CD4-positive, alpha-beta T cell treated with Interleukin-15 for 1 hour (primary cell): ENCODE data around the gene PACS1.

Experiments
- DNase-seq: peaks from one replicate; pipeline ENCODE4 v3.0.0-alpha.2; 2020

The PACS1 gene

DNA sequence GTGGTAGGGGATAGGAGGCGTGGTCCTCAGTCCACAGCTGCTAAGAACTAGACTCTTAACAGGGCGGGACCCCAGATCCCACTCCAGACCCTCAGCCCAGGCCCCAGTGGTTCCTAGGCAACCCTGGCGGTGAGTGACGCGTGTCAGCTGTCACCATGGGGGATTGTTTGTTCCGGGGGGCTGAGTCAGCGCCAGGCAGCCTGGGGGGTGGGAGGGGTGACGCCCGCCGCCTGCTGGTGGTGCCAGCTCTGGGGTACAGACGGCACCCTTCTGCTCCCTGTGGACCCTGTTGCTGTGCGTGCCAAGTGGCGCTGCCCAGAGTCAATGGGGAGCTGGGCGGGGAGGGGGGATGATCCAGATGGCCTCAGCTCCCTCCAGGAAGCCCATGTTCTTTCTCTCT is 210.4 kb downstream of the PACS1 start:
- DNase-seq, result no peak

DNA sequence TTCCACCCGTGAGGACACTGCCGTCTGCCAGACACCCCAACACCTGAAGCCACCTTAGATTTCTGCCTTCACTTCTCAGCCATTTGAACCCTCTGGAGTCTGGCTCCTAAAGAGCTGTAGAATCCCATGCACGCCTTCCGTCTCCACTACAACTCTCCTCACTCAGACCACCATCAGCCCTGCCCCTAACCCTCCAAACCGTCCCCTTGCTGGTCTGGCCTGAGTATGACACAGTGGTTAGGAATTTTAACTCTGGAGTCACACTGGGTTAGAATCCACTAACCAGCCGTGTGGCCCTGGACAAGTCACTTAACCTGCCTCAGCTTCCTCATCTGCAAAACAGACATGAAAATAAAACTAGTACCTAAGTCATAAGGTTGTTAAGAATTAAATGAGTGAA is 210.9 kb downstream of the PACS1 start:
- DNase-seq, result no peak

GRCh38 chr11:66281776-66282467 is 211.8 kb downstream of the PACS1 start:
- no peak for DNase-seq

DNA sequence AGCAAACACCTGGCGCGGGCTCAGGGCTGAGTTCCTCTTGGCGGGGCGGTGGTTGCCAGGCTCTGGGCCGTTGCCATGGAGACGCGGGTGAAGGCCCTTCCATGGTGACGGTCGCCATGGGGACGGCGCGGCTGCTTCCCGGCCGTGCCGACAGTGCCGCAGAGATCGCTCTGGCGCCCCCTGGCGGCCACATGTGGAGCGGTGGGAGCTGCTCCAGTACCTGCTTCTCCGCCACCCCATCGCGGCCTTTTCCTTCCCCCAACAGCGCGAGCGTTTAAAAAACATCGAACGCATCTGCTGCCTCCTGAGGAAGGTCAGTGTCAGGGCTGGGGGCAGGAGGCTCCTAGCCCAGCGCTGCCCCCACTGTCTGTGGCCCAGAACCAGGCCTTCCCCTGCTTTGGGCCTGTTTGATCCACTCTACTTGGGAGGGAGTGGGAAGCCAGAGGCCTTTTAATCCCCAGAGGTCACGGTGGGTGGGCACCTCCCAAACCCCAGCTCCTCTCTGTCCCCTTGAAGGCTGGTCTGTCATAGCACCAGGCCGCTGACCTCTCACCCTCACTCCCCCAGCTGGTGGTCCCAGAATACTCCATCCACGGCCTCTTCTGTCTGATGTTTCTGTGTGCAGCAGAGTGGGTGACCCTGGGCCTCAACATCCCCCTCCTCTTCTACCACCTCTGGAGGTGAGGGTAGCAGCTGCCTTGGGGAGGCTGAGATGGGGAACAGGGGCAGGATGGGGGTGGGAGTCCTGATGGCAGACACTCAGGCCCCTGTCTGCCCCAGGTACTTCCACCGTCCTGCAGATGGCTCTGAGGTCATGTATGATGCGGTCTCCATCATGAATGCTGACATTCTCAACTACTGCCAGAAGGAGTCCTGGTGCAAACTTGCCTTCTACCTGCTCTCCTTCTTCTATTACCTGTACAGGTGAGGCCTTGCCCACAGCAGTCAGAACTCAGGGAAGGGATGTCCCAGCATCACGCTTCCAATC is 212.7 kb downstream of the PACS1 start:
- peak; percentile 100 for DNase-seq

DNA sequence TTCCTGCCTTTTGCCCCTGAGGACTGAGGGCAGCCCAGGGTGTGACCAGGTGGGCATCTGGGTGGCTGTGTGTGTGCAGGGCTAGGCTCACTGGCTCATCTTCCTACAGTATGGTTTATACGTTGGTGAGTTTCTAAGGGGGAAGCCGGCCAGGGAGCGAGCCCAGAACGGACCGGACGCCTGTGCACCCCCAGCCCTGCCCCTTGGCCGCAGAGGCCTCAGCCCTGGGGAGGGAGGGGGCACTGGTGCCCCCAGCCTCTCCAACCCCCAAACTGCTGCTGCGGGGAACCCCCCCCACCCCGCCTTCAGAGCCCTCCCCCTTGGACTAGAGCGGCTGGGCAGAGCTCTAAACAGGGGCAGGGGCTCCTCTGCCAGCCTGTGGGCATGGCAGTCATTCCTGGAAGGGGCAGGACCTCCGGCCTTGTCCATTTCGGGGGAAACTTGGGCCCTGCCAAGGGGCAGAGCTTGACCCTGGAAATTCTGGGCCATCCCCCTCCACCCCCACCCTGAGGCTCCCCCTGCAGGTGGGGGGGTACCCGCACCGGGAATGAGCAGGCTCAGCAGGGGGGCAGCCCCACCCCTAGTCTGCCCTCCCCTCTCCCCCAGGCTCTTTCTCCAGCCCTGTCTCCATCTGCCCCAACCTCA is 213.5 kb downstream of the PACS1 start:
- no peak for DNase-seq

DNA sequence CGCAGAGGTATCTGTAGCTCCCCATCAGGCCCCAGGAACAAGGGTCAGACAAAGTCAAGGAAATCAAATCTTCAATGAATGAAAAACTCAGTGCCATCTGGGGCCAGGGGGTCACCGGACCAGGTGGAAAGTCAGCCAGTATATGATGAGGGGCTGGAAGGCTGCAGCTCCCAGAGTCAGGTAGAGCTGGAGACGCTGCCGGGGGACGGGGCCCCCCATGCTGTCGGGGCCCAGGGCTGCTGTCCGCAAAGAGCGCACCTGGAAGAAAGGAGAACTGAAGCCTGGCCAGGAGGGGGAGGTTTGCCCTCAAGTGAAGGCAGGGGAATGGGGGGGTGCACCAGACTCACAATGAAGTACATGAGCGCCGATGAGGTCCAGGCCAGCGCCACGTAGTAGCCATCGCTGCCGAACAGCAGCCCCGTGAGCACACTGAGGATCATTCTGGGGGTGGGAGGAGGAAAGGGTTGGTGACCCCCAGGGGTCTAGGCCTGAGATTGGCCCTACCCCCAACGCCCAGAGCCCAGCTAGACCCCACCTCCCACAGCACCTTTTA is 214.5 kb downstream of the PACS1 start:
- no peak for DNase-seq

DNA sequence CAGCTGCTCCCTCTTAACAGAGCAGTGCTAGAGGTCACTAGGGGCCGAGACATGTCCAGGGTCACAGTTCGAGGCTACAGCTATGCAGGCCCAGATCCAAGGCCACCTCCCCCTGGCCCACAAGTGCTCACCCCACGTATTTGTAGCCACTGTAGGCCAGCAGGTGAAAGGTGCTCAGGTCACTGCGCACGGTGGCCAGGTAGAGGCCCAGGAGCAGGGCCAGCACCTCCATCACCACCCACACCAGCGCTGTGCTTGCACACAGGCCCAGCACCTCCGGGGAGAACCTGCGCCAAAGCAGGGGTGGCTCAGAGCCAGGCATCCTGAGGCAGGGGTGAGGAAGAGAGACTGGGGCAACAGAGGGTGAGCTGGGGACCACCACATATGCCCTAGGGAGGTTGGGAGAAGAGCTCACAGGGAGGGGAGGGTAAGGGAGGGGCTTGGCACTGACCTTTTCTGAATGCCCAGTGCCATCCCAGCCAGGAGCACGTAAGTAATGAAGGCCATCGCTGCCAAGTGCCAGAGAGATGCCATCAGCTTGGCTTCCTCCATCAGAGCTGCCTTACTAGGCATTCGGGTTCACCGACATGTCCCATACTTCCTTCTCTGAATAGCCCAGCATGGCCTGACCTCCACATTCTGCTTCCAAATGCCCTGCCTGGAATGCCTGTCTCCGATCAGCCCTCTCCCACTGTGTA is 215.3 kb downstream of the PACS1 start:
- no peak for DNase-seq

DNA sequence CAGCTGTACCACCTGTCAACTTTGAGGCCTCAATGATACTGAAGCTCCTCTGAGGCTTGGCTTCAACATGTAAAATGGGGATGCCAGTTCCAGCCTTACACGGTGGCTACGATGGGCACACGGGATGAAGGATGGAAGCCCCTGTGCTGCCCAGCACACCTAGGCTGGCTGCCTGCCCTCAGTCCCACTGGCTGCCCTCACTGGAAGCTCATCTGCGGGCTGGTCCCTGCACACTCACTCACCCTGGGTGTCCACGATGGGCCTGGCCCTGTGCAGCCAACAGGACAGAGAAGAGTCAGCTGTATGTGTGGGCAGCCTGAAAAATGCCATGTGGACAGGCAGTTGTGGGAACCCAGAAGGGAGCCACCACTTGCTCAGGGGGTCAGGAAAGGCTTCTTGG is 216.6 kb downstream of the PACS1 start:
- DNase-seq, result no peak

- DNase-seq, result no peak
Measured at GRCh38 chr11:66287211-66287888, 217.3 kb downstream of the PACS1 start.

DNA sequence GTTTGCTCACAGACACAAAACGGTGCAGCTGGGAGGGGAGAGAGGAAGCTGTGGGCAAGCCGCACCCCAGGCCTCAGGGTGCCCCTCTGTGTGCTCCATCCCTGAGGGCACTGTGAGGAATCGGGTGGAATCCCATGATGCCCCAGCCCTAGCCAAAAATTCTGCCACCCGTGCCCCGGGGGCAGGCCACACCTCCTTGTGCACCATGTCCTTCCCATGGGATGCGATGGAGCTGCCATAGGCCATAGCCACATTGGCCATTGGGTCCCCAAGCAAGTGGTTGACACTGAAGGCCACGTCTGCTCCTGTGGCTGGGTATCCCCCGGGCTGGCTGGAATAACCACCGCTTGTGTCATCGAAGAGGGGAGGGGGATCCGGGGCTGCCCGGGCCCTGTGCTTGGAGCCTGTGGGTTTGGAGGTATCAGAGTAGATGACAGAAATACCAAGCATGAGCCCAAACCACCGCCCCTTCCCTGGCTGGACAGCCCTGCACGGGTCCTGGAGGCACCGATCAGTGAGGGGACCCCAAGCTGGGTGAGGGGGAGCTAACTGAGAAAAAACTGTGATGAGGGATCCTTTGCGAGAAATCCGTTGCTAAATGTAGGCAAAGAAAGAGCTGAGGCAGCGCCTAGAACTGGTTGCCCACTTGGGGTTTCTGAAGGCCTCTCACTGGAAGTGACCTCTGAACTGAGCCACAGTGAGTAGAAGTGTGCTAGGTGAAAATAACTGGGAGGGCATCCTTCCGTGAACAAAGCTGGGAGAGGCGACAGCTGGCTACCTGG is 218.0 kb downstream of the PACS1 start:
- no peak for DNase-seq

- DNase-seq, result peak; percentile 100
Measured at GRCh38 chr11:66288671-66289547, 218.8 kb downstream of the PACS1 start, which contains the start of gene YIF1A. Gene YIF1A, minus strand, starts transcription at chr11:66289143. Its CDS starts 158 bp downstream, at chr11:66288985.

DNA sequence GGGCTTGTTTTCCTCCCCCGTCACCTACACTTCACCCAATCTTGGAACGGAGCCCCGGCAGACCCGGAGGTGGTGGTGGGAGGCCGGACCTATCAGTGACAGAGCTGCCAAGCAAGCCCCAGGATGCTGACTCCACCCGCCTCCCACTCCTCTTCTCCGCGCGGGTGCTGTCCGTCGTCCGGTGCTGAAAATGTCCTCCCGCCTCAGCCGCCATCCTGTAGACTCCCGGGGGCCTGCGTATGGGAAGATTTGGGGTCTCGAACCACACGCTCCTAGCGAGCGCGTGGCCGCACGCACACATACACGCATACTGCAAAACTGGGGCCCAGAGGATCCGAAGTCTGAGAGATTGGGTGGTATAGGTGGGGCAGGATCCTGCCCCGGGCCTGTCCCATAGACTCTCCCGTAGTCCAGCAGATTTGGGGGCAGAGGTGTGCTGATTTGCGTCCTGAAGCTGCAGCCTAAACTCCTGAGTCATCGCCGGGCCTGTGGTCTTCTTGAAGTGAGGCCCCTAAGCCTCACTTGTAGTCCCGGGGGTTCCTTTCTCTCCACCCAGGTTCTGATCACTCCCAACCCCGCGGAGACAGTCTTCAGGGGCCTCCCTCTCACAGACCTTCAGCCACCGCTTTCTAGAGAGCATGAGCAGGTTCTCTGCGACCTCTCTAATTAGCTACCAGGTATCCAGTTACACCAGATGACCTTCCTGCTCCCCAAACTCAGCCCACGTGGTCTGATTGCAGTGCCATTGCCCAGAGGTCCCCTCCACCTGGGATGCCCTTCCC is 219.7 kb downstream of the PACS1 start:
- DNase-seq, result no peak

GRCh38 chr11:66290330-66290621 is 220.2 kb downstream of the PACS1 start:
- no peak for DNase-seq

DNA sequence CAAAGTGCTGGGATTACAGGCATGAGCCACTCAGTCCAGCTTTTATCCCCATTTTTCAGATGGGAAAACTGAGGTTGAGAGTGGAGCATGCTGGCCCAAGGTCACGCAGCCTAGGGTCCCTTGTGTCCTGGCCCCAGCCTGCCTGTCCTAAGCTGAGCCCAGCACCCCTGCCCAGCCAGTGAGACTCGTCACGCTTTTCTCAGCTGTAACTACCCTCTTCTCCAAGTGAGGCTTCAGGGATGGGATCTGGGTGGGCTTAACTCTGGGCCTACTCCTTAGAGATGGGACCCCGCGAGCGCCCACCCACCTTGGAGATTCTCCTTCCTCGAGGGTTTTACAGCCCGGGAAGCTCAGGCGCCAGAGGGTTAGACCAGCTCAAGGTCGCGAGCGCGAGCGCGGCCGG is 221.2 kb downstream of the PACS1 start:
- DNase-seq, result no peak

GRCh38 chr11:66291706-66292542 is 221.9 kb downstream of the PACS1 start, which contains the start of gene TMEM151A:
Gene TMEM151A, plus strand, starts transcription at chr11:66291894. Its CDS starts 120 bp downstream, at chr11:66292014.
- DNase-seq, result no peak

- no peak for DNase-seq
Measured at GRCh38 chr11:66292543-66293332, 222.7 kb downstream of the PACS1 start.

- DNase-seq, result no peak
Measured at GRCh38 chr11:66293352-66293751, 223.3 kb downstream of the PACS1 start.
